PC-3 (cell line): ENCODE results near the gene PSMB9. TPM values are rescaled to one million over a fixed set of nuclear protein-coding genes. Genes with fewer than 3 reads are reported as not detected.

Experiments used
- ATAC-seq: fragments of 200-7000 bp; cut with Tn5 transposase; 2 replicates; pipeline ENCODE4 v1.9.1; 2020; ENCODE audit warnings: mild to moderate bottlenecking, moderate library complexity
- BruUV-seq: library from RNA; stranded (reverse); fragments of 400-500 nt; replicated peaks from 2 replicates; lab custom pipeline; 2021; lab: Mats Ljungman, UMichigan
- CTCF ChIA-PET: fragments of 300-600 bp; sonication (Branson Sonifier 250); formaldehyde crosslinking; loops from one replicate; lab custom pipeline; 2022; ENCODE audit warnings: antibody characterized with exemption; lab: Charles Lee
- POLR2A ChIA-PET: fragments of 300-600 bp; sonication (Branson Sonifier 250); formaldehyde crosslinking; loops from one replicate; lab custom pipeline; 2022; ENCODE audit warnings: antibody characterized with exemption; ENCODE audit not compliant: unreplicated experiment; lab: Charles Lee
- DNase-seq: peaks from one replicate; pipeline ENCODE4 v3.0.0-alpha.2; 2015
- H2AFZ ChIP-seq: fragments of 300-600 bp; sonication (generic); 2 replicates; pipeline ENCODE4 v1.6.0; 2016; ENCODE audit warnings: antibody characterized with exemption, low read length
- H3F3A ChIP-seq: fragments of 300-600 bp; sonication (generic); one replicate; pipeline ENCODE4 v1.6.0; 2017; ENCODE audit warnings: antibody characterized with exemption, low read length, control low read depth, mild to moderate bottlenecking; ENCODE audit not compliant: unreplicated experiment
- H3K27ac ChIP-seq: fragments of 300-600 bp; sonication (generic); 2 replicates; pipeline ENCODE4 v1.5.1; 2016; ENCODE audit warnings: mild to moderate bottlenecking, low read length
- H3K27me3 ChIP-seq: fragments of 300-600 bp; sonication (generic); 2 replicates; pipeline ENCODE4 v1.6.1; 2016; ENCODE audit warnings: low read length, mixed read lengths
- H3K36me3 ChIP-seq: fragments of 300-600 bp; sonication (generic); 2 replicates; pipeline ENCODE4 v1.6.1; 2016; ENCODE audit warnings: low read depth, mixed run types, low read length, mixed read lengths
- H3K4me1 ChIP-seq: fragments of 300-600 bp; sonication (generic); 2 replicates; pipeline ENCODE4 v1.5.1; 2016; ENCODE audit warnings: low read length; ENCODE audit not compliant: insufficient read depth
- H3K4me2 ChIP-seq: fragments of 300-600 bp; sonication (generic); 2 replicates; pipeline ENCODE4 v1.6.0; 2016; ENCODE audit warnings: low read length
- H3K4me3 ChIP-seq: fragments of 300-600 bp; sonication (generic); 2 replicates; pipeline ENCODE4 v1.5.1; 2016; ENCODE audit warnings: mild to moderate bottlenecking, low read length, mixed read lengths
- H3K79me2 ChIP-seq: fragments of 300-600 bp; sonication (generic); 2 replicates; pipeline ENCODE4 v1.6.1; 2017; ENCODE audit warnings: low read length, mixed read lengths
- H3K9ac ChIP-seq: fragments of 300-600 bp; sonication (generic); 2 replicates; pipeline ENCODE4 v1.6.0; 2016; ENCODE audit warnings: mild to moderate bottlenecking, low read length
- H3K9me2 ChIP-seq: fragments of 300-600 bp; sonication (generic); replicated peaks from 2 replicates; pipeline ENCODE4 v1.6.1; 2016; ENCODE audit warnings: mixed run types, low read length, mixed read lengths
- H3K9me3 ChIP-seq: fragments of 300-600 bp; sonication (generic); 2 replicates; pipeline ENCODE4 v1.6.1; 2016; ENCODE audit warnings: low read length, mixed read lengths
- H4K20me1 ChIP-seq: fragments of 300-600 bp; sonication (generic); 2 replicates; pipeline ENCODE4 v1.6.1; 2016; ENCODE audit warnings: low read length, mixed read lengths
- EZH2 ChIP-seq: fragments of 300-600 bp; sonication (generic); IDR thresholded peaks from one replicate; pipeline ENCODE4 v1.6.1; 2017; ENCODE audit warnings: antibody characterized with exemption, mild to moderate bottlenecking, low read length; ENCODE audit not compliant: unreplicated experiment
- EZH2phosphoT487 ChIP-seq: fragments of 300-600 bp; sonication (generic); IDR thresholded peaks from 2 replicates; pipeline ENCODE4 v1.6.1; 2018; ENCODE audit warnings: mild to moderate bottlenecking, antibody characterized with exemption, low read length, borderline replicate concordance
- intact Hi-C: fragments of 100-400 bp; cut with micrococcal nuclease; formaldehyde crosslinking; loops from 2 replicates; pipeline ENCODE4 v1.9.0; 2023
- total RNA-seq: library from RNA; depleted of rRNA; stranded (reverse); fragments of >200 nt; gene quantifications from 2 replicates; pipeline ENCODE4 v1.2.3, GENCODE V29; 2014
- TF ChIP-seq, protein P1 (sequence below): fragments of 300-600 bp; sonication (generic); conservative IDR thresholded peaks from 2 replicates; pipeline ENCODE4 v1.5.1; 2017; ENCODE audit warnings: antibody characterized with exemption, low read depth, mild to moderate bottlenecking, low read length

PSMB9 gene
- total RNA-seq, 1 experiment from 2014 or later: 1.5 TPM

DNA sequence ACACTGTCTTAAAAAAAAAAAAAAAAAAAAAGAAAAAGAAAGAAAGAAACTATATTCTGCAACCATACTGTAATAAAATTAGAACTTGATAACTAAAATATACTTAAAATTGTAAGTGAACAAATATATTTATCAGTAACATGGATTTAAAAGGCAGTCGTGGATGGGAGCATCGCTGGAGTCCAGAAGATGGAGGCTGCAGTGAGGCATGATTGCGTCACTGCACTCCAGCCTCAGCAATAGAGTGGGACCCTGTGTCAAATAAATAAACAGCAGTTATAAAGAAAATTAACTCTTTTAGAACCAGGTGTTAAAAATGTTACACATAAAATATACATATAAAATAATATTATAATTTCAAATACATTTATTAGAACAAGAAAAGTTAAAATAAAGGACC, 8.7 kb downstream of the PSMB9 start:
- Histone ChIP-seq H3K4me2 (no peak overlapping the region), H3K36me3 (no peaks in the 10 kb centered on the region), H3F3A (no peaks in the 10 kb centered on the region), H3K9me2 (no peaks in the 10 kb centered on the region), H3K27ac (no peak overlapping the region), H3K9ac (no peak overlapping the region), H3K9me3 (no peaks in the 10 kb centered on the region), H2AFZ (no peak overlapping the region), H3K4me3 (no peak overlapping the region), H3K79me2 (no peaks in the 10 kb centered on the region), H4K20me1 (no peaks in the 10 kb centered on the region), H3K4me1 (peaks cover 6% of the 10 kb centered on the region; the same call in 1 of the 2 replicates), H3K27me3 (no peaks in the 10 kb centered on the region)
- TF ChIP-seq EZH2 (no peak), EZH2phosphoT487 (no peak)
- TF ChIP-seq, protein P1, sequence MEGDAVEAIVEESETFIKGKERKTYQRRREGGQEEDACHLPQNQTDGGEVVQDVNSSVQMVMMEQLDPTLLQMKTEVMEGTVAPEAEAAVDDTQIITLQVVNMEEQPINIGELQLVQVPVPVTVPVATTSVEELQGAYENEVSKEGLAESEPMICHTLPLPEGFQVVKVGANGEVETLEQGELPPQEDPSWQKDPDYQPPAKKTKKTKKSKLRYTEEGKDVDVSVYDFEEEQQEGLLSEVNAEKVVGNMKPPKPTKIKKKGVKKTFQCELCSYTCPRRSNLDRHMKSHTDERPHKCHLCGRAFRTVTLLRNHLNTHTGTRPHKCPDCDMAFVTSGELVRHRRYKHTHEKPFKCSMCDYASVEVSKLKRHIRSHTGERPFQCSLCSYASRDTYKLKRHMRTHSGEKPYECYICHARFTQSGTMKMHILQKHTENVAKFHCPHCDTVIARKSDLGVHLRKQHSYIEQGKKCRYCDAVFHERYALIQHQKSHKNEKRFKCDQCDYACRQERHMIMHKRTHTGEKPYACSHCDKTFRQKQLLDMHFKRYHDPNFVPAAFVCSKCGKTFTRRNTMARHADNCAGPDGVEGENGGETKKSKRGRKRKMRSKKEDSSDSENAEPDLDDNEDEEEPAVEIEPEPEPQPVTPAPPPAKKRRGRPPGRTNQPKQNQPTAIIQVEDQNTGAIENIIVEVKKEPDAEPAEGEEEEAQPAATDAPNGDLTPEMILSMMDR: no peak
- CTCF ChIA-PET: no interaction called here
- no peak for ATAC-seq
- no peak for DNase-seq
- intact Hi-C loops: no loop called here
- BruUV-seq: no TSS peak
- POLR2A ChIA-PET: no interaction called here

DNA sequence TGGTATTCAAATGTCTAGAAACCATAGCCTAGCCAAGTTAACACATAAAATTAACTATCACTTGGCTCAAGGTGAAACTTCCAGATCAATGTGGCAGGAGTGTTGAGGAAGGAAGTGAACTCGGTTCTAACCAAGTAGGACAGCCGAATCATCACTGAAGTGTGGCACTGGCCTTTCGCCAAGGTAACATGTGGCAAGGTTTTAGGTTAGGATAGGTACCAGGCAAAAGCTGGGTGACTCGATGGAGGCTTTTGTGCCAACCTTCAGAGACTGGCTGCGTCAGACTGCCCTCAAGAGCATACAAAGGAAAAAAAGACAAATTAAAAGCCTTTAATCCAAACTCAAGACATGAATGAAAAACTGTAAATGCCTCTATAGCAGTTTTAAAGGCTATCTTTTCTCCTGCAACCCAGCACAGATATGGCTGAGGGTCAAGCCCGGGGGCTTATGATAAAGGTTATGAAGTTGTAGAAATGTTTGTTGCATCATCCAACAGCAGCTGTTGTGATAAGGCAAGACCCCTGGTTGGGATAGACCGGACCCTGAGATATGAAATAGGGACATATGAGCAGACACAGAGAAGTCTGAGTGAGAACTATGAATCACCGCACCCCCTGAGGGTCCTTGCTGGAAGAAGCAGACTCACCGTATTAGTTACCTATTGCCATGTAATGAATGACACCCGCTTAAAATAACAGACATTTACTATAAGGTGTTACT, 11.9 kb downstream of the PSMB9 start:
- CTCF ChIA-PET: no interaction called here

More for the DNA sequence above, 11.9 kb downstream of the PSMB9 start:
- POLR2A ChIA-PET: no interaction called here
- H3K36me3 ChIP-seq: no peaks in the 10 kb centered on the region
- H3K27me3 ChIP-seq: peaks cover 11% of the 10 kb centered on the region
- H3F3A ChIP-seq: no peaks in the 10 kb centered on the region
- H3K79me2 ChIP-seq: no peaks in the 10 kb centered on the region
- DNase-seq: no peak
- no peak overlapping the region for H3K4me2 ChIP-seq
- H2AFZ ChIP-seq: no peak overlapping the region
- H3K9ac ChIP-seq: no peak overlapping the region
- no peak overlapping the region for H3K4me3 ChIP-seq
- no TSS peak for BruUV-seq
- no peak for ATAC-seq
- intact Hi-C loops: loop anchor here (5.0 kb wide), 1 partner anchor 164 kb away; no protein-coding TSS in a partner anchor
- no peaks in the 10 kb centered on the region for H3K9me2 ChIP-seq
- no peak overlapping the region for H3K27ac ChIP-seq
- no peaks in the 10 kb centered on the region for H4K20me1 ChIP-seq
- peaks cover 6% of the 10 kb centered on the region; the same call in 1 of the 2 replicates for H3K4me1 ChIP-seq
- no peaks in the 10 kb centered on the region for H3K9me3 ChIP-seq
- TF ChIP-seq EZH2phosphoT487 (no peak), EZH2 (no peak)
- TF ChIP-seq, protein P1: no peak
